HCT116 (cell line): Measurements from ENCODE around the gene LPAR1. TPM values are rescaled to one million over a fixed set of nuclear protein-coding genes. Genes with fewer than 3 reads are reported as not detected.

Source experiments
- ATAC-seq: fragments of 200-7000 bp; cut with Tn5 transposase; 2 replicates; pipeline ENCODE4 v1.9.1; 2020; ENCODE audit warnings: mild to moderate bottlenecking, moderate library complexity
- BruUV-seq: library from RNA; stranded (reverse); fragments of 400-500 nt; replicated peaks from 2 replicates; lab custom pipeline; 2021; lab: Mats Ljungman, UMichigan
- CTCF ChIA-PET: fragments of 300-600 bp; sonication (Branson Sonifier 250); formaldehyde crosslinking; loops from one replicate; lab custom pipeline; 2021; ENCODE audit warnings: antibody characterized with exemption; lab: Charles Lee
- POLR2A ChIA-PET: fragments of 300-600, 350-600 bp; sonication (Branson Sonifier 250); formaldehyde crosslinking; loops from one replicate; lab custom pipeline; 2021; ENCODE audit warnings: antibody characterized with exemption; lab: Charles Lee
- RAD21 ChIA-PET, 2 experiments: fragments of 300-600 bp; sonication (Branson Sonifier 250); formaldehyde crosslinking; loops; one replicate each; lab custom pipeline; 2023; ENCODE audit warnings: low total read pairs in 2 of 2; ENCODE audit not compliant: uncharacterized antibody in 2 of 2, unreplicated experiment in 2 of 2, low non-redundant PET in 1 of 2; lab: Charles Lee
- DNase-seq: peaks from one replicate; pipeline ENCODE4 v3.0.0-alpha.2; 2010; ENCODE audit warnings: low read depth, low spot score
- H2AFZ ChIP-seq: fragments of 200-600 bp; shearing (Covaris generic), sonication (generic); 2 replicates; pipeline ENCODE4 v1.6.1; 2017; ENCODE audit warnings: low read depth, mixed run types, mixed read lengths, antibody characterized with exemption, low read length; ENCODE audit not compliant: poor library complexity, severe bottlenecking
- H3K27ac ChIP-seq: 2 replicates; pipeline ENCODE4 v1.5.1; 2012; ENCODE audit warnings: low read depth, low read length
- H3K27me3 ChIP-seq: fragments of 200-600 bp; sonication (generic); 2 replicates; pipeline ENCODE4 v1.6.1; 2016; ENCODE audit warnings: mixed run types, low read length, mixed read lengths; ENCODE audit not compliant: insufficient read depth
- H3K36me3 ChIP-seq, 2 experiments: fragments of 200-500 bp in 1 of 2; fragments of 200-600 bp in 1 of 2; sonication (Bioruptor generic) in 1 of 2; sonication (generic) in 1 of 2; 2 replicates each; pipeline versions ENCODE4 v1.5.1 to v1.6.1; 2014 to 2016; ENCODE audit warnings: low read length in 2 of 2, inconsistent platforms in 1 of 2, mixed read lengths in 1 of 2, mixed run types in 1 of 2; ENCODE audit not compliant: insufficient read depth in 2 of 2, control insufficient read depth in 1 of 2
- H3K4me1 ChIP-seq, 2 experiments: fragments of 200-600 bp in 1 of 2; sonication (generic) in 1 of 2; 2 replicates each; pipeline versions ENCODE4 v1.5.1 to v1.6.1; 2012 to 2017; ENCODE audit warnings: low read length in 2 of 2, inconsistent platforms in 1 of 2, mild to moderate bottlenecking in 1 of 2, mixed read lengths in 1 of 2, mixed run types in 1 of 2, moderate library complexity in 1 of 2; ENCODE audit not compliant: insufficient read depth in 2 of 2, control insufficient read depth in 1 of 2
- H3K4me2 ChIP-seq: fragments of 200-600 bp; sonication (generic); 2 replicates; pipeline ENCODE4 v1.6.1; 2017; ENCODE audit warnings: mixed run types, low read length, mixed read lengths
- H3K4me3 ChIP-seq, 2 experiments: fragments of 200-600 bp in 1 of 2; sonication (generic) in 1 of 2; replicated peaks in 1 of 2; 2 replicates each; pipeline ENCODE4 v1.5.1; 2011 to 2016; ENCODE audit warnings: low read length in 2 of 2, control low read depth in 1 of 2, low read depth in 1 of 2, mild to moderate bottlenecking in 1 of 2, mixed read lengths in 1 of 2, mixed run types in 1 of 2
- H3K79me2 ChIP-seq: fragments of 200-600 bp; sonication (generic); 2 replicates; pipeline ENCODE4 v1.6.1; 2017; ENCODE audit warnings: mild to moderate bottlenecking, mixed run types, low read length, moderate library complexity, mixed read lengths; ENCODE audit not compliant: insufficient read depth
- H3K9ac ChIP-seq: fragments of 200-600 bp; sonication (generic); 2 replicates; pipeline ENCODE4 v1.6.1; 2016; ENCODE audit warnings: low read length, mixed read lengths
- H3K9me2 ChIP-seq: fragments of 200-600 bp; sonication (generic), shearing (Covaris generic); 2 replicates; pipeline ENCODE4 v1.6.1; 2017; ENCODE audit warnings: mixed run types, mild to moderate bottlenecking, moderate library complexity; ENCODE audit not compliant: insufficient read depth
- H3K9me3 ChIP-seq, 2 experiments: fragments of 200-500 bp in 1 of 2; fragments of 200-600 bp in 1 of 2; sonication (Bioruptor generic) in 1 of 2; sonication (generic) in 1 of 2; 2 replicates each; pipeline ENCODE4 v1.6.1; 2014 to 2017; ENCODE audit warnings: low read length in 2 of 2, mixed read lengths in 2 of 2, inconsistent platforms in 1 of 2, low read depth in 1 of 2, mild to moderate bottlenecking in 1 of 2, mixed run types in 1 of 2, moderate library complexity in 1 of 2; ENCODE audit not compliant: control insufficient read depth in 1 of 2, insufficient read depth in 1 of 2
- H4K20me1 ChIP-seq: fragments of 200-600 bp; sonication (generic), shearing (Covaris generic); 2 replicates; pipeline ENCODE4 v1.6.1; 2017; ENCODE audit warnings: mixed run types, mild to moderate bottlenecking, moderate library complexity; ENCODE audit not compliant: insufficient read depth
- ATF3 ChIP-seq: IDR thresholded peaks from 2 replicates; pipeline ENCODE4 v1.6.1; 2012
- CBX3 ChIP-seq: IDR thresholded peaks from 2 replicates; pipeline ENCODE4 v1.6.1; 2012; ENCODE audit warnings: low read depth
- CEBPB ChIP-seq: IDR thresholded peaks from 2 replicates; pipeline ENCODE4 v1.6.1; 2012; ENCODE audit warnings: low read depth
- CTCF ChIP-seq, 3 experiments: fragments of 200-600 bp in 1 of 3; sonication (generic) in 1 of 3; IDR thresholded peaks in 2 of 3; conservative IDR thresholded peaks in 1 of 3; 2 replicates each; pipeline ENCODE4 v1.5.1; 2012 to 2017; ENCODE audit warnings: low read depth in 2 of 3, low read length in 2 of 3, antibody characterized with exemption in 1 of 3, borderline replicate concordance in 1 of 3, control low read depth in 1 of 3, mild to moderate bottlenecking in 1 of 3, mixed read lengths in 1 of 3, mixed run types in 1 of 3, moderate library complexity in 1 of 3; ENCODE audit not compliant: insufficient read depth in 1 of 3
- ELF1 ChIP-seq: IDR thresholded peaks from 2 replicates; pipeline ENCODE4 v1.6.1; 2012; ENCODE audit warnings: low read depth, borderline replicate concordance
- EZH2phosphoT487 ChIP-seq: fragments of 200-600 bp; IDR thresholded peaks from 2 replicates; pipeline ENCODE4 v1.6.1; 2018; ENCODE audit warnings: antibody characterized with exemption, borderline replicate concordance
- FOSL1 ChIP-seq: IDR thresholded peaks from 2 replicates; pipeline ENCODE4 v1.6.1; 2012; ENCODE audit warnings: low read depth
- JUND ChIP-seq: IDR thresholded peaks from 2 replicates; pipeline ENCODE4 v1.6.1; 2012
- POLR2A ChIP-seq: IDR thresholded peaks from 2 replicates; pipeline ENCODE4 v1.7.0; 2011; ENCODE audit warnings: borderline replicate concordance; ENCODE audit not compliant: insufficient read depth, insufficient read length; ENCODE audit errors: extremely low read depth
- POLR2AphosphoS5 ChIP-seq: IDR thresholded peaks from 2 replicates; pipeline ENCODE4 v1.6.1; 2011; ENCODE audit warnings: mild to moderate bottlenecking, low read depth, low read length, moderate library complexity
- RAD21 ChIP-seq: IDR thresholded peaks from 2 replicates; pipeline ENCODE4 v1.6.1; 2012; ENCODE audit warnings: low read depth, mild to moderate bottlenecking
- SIN3A ChIP-seq: IDR thresholded peaks from 2 replicates; pipeline ENCODE4 v1.6.1; 2012; ENCODE audit warnings: low read depth
- SP1 ChIP-seq: IDR thresholded peaks from 2 replicates; pipeline ENCODE4 v1.6.1; 2012; ENCODE audit warnings: low read depth
- SRF ChIP-seq: IDR thresholded peaks from 2 replicates; pipeline ENCODE4 v1.6.1; 2012; ENCODE audit warnings: low read depth
- TCF7L2 ChIP-seq: IDR thresholded peaks from 2 replicates; pipeline ENCODE4 v1.7.0; 2011; ENCODE audit warnings: borderline replicate concordance, inconsistent platforms; ENCODE audit not compliant: insufficient read depth, insufficient read length; ENCODE audit errors: extremely low read depth
- YY1 ChIP-seq: IDR thresholded peaks from 2 replicates; pipeline ENCODE4 v1.6.1; 2011; ENCODE audit warnings: low read length, low read depth, moderate library complexity, mild to moderate bottlenecking; ENCODE audit not compliant: insufficient replicate concordance; ENCODE audit errors: extremely low read depth
- ZFX ChIP-seq: fragments of 450-650 bp; IDR thresholded peaks from 2 replicates; pipeline ENCODE4 v1.6.1; 2017
- intact Hi-C: fragments of 100-400 bp; cut with micrococcal nuclease; formaldehyde crosslinking; loops from 2 replicates; pipeline ENCODE4 v1.10.0; 2022
- total RNA-seq: library from RNA; stranded (reverse); gene quantifications from one replicate; pipeline ENCODE4 v1.2.1, GENCODE V29; 2021; ENCODE audit not compliant: unreplicated experiment
- TF ChIP-seq, protein P1 (sequence below): IDR thresholded peaks from 2 replicates; pipeline ENCODE4 v1.6.1; 2012
- TF ChIP-seq, protein P2 (sequence below): IDR thresholded peaks from 2 replicates; pipeline ENCODE4 v1.6.1; 2012; ENCODE audit warnings: low read depth

The LPAR1 gene
- total RNA-seq, 1 experiment from 2014 or later = 7.4 TPM

GRCh38 chr9:111013250-111013649 lies 25.0 kb downstream of the LPAR1 start (continued):
- no peak for TF ChIP-seq CTCF (IDR thresholded peaks at IDR 0.05 in 2 of 3, conservative IDR thresholded peaks at IDR 0.05 in 1 of 3; ENCODE audit: borderline replicate concordance in 1 of 3, insufficient read depth in 1 of 3, low read depth in 2 of 3, low read length in 2 of 3)
- TF ChIP-seq, protein P1, sequence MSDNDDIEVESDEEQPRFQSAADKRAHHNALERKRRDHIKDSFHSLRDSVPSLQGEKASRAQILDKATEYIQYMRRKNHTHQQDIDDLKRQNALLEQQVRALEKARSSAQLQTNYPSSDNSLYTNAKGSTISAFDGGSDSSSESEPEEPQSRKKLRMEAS = no peak
- TF ChIP-seq FOSL1 = no peak
- no peak for TF ChIP-seq CBX3
- TF ChIP-seq SP1 = no peak
- TF ChIP-seq, all 23 proteins: peak for 0

GRCh38 chr9:111008158-111009075 lies 29.9 kb downstream of the LPAR1 start:
- Histone ChIP-seq H3K4me3 (no peak overlapping the region), H3K9me2 (no peaks in the 10 kb centered on the region), H3K9me3 (no peaks in the 10 kb centered on the region), H3K27me3 (no peaks in the 10 kb centered on the region), H2AFZ (no peak overlapping the region)
- POLR2A ChIA-PET = no interaction called here
- intact Hi-C loops = loop anchor here (10.0 kb wide), 1 partner anchor 56 kb away; no protein-coding TSS in a partner anchor
- DNase-seq = no peak
- RAD21 ChIA-PET = no interaction called here
- CTCF ChIA-PET = no interaction called here
- TF ChIP-seq SRF = no peak
- TF ChIP-seq EZH2phosphoT487 = no peak
- TF ChIP-seq, protein P1 = no peak
- no peak for TF ChIP-seq FOSL1
- no peak for TF ChIP-seq RAD21
- no peak for TF ChIP-seq SP1
- TF ChIP-seq POLR2AphosphoS5 = no peak
- no peak for TF ChIP-seq ZFX
- no peak for TF ChIP-seq YY1
- TF ChIP-seq JUND = no peak
- no peak for TF ChIP-seq ELF1
- no peak for TF ChIP-seq TCF7L2
- no peak for TF ChIP-seq POLR2A
- TF ChIP-seq, protein P2, sequence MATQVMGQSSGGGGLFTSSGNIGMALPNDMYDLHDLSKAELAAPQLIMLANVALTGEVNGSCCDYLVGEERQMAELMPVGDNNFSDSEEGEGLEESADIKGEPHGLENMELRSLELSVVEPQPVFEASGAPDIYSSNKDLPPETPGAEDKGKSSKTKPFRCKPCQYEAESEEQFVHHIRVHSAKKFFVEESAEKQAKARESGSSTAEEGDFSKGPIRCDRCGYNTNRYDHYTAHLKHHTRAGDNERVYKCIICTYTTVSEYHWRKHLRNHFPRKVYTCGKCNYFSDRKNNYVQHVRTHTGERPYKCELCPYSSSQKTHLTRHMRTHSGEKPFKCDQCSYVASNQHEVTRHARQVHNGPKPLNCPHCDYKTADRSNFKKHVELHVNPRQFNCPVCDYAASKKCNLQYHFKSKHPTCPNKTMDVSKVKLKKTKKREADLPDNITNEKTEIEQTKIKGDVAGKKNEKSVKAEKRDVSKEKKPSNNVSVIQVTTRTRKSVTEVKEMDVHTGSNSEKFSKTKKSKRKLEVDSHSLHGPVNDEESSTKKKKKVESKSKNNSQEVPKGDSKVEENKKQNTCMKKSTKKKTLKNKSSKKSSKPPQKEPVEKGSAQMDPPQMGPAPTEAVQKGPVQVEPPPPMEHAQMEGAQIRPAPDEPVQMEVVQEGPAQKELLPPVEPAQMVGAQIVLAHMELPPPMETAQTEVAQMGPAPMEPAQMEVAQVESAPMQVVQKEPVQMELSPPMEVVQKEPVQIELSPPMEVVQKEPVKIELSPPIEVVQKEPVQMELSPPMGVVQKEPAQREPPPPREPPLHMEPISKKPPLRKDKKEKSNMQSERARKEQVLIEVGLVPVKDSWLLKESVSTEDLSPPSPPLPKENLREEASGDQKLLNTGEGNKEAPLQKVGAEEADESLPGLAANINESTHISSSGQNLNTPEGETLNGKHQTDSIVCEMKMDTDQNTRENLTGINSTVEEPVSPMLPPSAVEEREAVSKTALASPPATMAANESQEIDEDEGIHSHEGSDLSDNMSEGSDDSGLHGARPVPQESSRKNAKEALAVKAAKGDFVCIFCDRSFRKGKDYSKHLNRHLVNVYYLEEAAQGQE = no peak
- no peak for TF ChIP-seq ATF3
- TF ChIP-seq SIN3A = no peak
- no peak for TF ChIP-seq CEBPB
- TF ChIP-seq, all 23 proteins: peak for 0
- no peak for ATAC-seq
- no peaks in the 10 kb centered on the region for H3K4me1 ChIP-seq
- H3K36me3 ChIP-seq = no peaks in the 10 kb centered on the region
- BruUV-seq = no TSS peak
- H3K27ac ChIP-seq = no peak overlapping the region
- H3K9ac ChIP-seq = no peak overlapping the region
- no peaks in the 10 kb centered on the region for H3K79me2 ChIP-seq
- H3K4me2 ChIP-seq = no peak overlapping the region
- H4K20me1 ChIP-seq = no peaks in the 10 kb centered on the region
